Measurements from ENCODE around the gene ATG101.

ATG101 gene

DNA sequence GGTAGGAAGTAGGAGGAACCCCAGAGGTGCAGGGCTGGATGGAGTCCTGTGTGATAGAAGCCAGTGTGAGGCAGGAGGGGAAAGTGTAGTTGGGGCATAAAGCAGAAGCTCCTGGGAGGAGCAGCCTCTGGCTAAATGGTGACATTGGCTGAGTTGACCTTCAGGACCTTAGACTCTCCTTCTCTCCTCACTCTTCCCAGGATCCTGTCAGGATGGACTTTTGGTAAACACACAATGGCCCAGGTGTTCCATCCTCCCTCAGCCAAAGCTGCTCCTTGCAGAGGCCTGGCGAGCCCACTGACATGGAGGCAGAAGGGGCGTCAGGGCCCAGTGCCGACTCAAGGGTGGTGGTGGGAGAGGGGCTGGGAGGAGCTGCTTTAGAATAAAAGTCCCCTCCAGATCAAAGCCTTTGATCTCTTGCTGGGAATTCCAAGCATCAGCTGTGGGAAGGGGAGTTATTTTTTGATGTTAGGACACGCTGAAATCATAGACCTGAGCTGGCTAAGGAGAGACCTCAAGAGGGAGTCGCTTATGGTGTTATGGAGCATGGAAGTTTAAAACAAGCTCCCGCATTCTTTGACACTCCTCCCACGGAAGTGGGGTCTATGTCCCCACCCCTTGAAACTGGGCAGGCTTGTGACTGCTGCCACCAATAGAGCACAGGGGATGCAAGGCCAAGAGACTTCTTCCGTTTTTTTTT, 53.9 kb downstream of the ATG101 start:
- H3K4me3 ChIP-seq (ENCODE audit: low read depth in 1 of 2, low read length in 2 of 2): no peak overlapping the region
- no peaks in the 10 kb centered on the region for H3K9me3 ChIP-seq (ENCODE audit: low read length)
- H3K27me3 ChIP-seq (ENCODE audit: control insufficient read depth in 1 of 2, insufficient read depth in 2 of 2, low read length in 2 of 2): peaks cover 0 to 18% of the 10 kb centered on the region in 2 donors
- H3K4me1 ChIP-seq (ENCODE audit: insufficient read depth, low read length): no peaks in the 10 kb centered on the region
- no peaks in the 10 kb centered on the region for H3K36me3 ChIP-seq (ENCODE audit: insufficient read depth, low read length)
- H3K27ac ChIP-seq (ENCODE audit: low read depth, low read length): no peak overlapping the region
- H3K9ac ChIP-seq (ENCODE audit: low read length): no peak overlapping the region

DNA sequence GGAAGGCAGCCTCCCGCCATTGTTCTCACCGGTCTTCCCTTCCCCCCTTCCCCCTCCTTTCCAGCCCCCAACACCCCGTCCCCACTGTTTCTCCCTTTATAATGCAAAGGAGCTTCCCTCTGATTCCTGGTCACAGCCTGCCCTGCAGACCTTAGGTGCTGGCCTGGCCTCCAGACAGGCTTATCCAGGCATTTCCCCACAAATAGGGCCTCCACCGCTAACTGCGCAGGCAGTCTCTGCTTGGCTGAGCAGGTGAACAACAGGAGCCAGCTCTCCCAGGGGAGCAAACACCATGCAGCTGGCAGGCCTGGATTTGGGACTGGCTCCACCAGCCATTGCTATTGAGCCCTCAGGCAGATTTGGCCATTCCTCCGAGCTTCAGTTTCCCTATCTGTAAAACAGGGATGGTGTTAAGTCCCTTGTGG, 55.7 kb downstream of the ATG101 start:
- Histone ChIP-seq H3K9ac (ENCODE audit: low read length) (no peak overlapping the region), H3K27ac (ENCODE audit: low read depth, low read length) (no peak overlapping the region), H3K4me1 (ENCODE audit: insufficient read depth, low read length) (no peaks in the 10 kb centered on the region), H3K36me3 (ENCODE audit: insufficient read depth, low read length) (no peaks in the 10 kb centered on the region), H3K4me3 (ENCODE audit: low read depth in 1 of 2, low read length in 2 of 2) (no peak overlapping the region), H3K9me3 (ENCODE audit: low read length) (no peaks in the 10 kb centered on the region), H3K27me3 (ENCODE audit: control insufficient read depth in 1 of 2, insufficient read depth in 2 of 2, low read length in 2 of 2) (peaks cover 0 to 18% of the 10 kb centered on the region in 2 donors)

DNA sequence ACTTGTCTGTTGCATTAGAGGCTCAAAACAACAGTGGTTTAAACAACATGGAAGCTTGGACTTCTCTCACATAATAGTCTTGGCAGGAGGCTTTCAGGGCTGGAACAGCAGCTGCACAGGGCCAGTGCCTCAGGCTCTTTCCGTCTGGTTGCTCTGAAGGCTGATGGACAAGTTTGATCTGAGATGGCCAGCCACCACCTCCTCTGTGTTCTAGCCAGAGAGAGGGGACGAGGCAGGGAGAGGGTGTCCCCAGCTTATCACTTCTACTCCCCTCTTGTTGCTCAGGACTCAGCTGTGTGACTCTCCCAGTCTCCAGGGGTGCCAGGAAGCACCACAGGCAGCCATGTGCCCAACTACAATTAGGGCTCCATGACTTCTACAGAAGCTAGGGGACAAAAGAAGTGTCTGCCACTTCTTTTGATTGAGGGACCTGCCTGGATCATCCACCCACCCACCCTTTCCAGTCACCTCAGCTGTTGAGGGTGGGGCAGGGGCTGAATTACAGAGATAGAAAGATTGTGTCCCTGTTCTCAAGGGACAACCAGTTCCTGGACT, 56.3 kb downstream of the ATG101 start:
- Histone ChIP-seq H3K4me1 (ENCODE audit: insufficient read depth, low read length) (no peaks in the 10 kb centered on the region), H3K36me3 (ENCODE audit: insufficient read depth, low read length) (no peaks in the 10 kb centered on the region), H3K9ac (ENCODE audit: low read length) (no peak overlapping the region), H3K9me3 (ENCODE audit: low read length) (no peaks in the 10 kb centered on the region), H3K4me3 (ENCODE audit: low read depth in 1 of 2, low read length in 2 of 2) (no peak overlapping the region), H3K27me3 (ENCODE audit: control insufficient read depth in 1 of 2, insufficient read depth in 2 of 2, low read length in 2 of 2) (peaks cover 0 to 14% of the 10 kb centered on the region in 2 donors), H3K27ac (ENCODE audit: low read depth, low read length) (no peak overlapping the region)
